AG04449 (cell line): ENCODE results near the gene FAM193B.

Source experiments
- CTCF ChIA-PET: fragments of 350-600 bp; formaldehyde crosslinking; extraction: SDS; loops from one replicate; lab custom pipeline; 2021; ENCODE audit warnings: antibody characterized with exemption; lab: Yijun Ruan, JAX
- POLR2A ChIA-PET: fragments of 400-600, 350-600 bp; formaldehyde crosslinking; extraction: SDS; loops from one replicate; lab custom pipeline; 2020; ENCODE audit warnings: antibody characterized with exemption, inconsistent platforms; lab: Yijun Ruan, JAX
- DNase-seq: peaks from one replicate; pipeline ENCODE4 v3.0.0-alpha.2; 2010; ENCODE audit warnings: low read depth, low spot score
- H3K4me3 ChIP-seq: 2 replicates; pipeline ENCODE4 v1.5.1; 2011; ENCODE audit warnings: low read depth, mild to moderate bottlenecking, control low read depth, low read length
- TF ChIP-seq, protein P1 (sequence below): IDR thresholded peaks from one replicate; pipeline ENCODE4 v1.5.1; 2011; ENCODE audit warnings: mild to moderate bottlenecking, moderate library complexity, low read length, control low read depth, inconsistent platforms; ENCODE audit not compliant: insufficient read depth; ENCODE audit errors: missing control alignments

Gene FAM193B

DNA sequence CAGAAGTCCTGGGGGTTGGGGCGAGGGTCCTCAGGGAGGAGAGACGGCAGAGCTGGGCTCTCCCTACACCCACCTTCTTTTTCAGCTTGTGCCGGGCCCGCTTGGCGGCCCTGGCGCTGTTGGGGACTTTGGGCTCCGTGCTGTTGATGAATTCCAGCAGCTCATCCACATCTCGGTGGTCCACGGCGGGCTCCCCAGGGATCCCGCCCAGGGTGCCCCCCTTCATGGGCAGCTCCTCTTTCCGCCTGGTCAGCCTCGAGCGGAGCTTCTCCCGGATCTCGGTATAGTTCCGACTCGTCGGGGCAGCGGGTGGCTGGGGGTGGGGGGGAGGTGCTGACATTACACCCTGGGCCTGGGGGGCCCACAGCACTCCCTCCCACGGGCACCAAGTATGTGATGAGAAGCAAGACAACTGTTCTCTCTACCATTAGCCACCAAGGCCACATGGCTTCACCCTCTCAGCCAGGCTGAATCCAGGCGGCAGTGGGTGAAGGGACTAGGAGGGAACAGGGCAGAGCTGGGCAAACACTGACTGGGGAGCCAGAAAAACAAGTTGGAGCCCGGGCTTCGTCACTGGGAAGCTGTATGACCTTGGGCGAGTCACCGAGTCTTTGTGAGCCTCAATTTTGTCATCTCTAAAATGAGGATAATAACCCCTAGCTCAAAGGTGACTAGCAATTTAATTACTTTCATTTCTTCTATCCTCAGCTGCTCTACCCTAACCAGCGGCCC is 23.0 kb downstream of the FAM193B start:
- ChIA-PET POLR2A (interaction anchor here (0.6 kb wide), 1 partner anchor 1805 kb away, joined by 3 read pairs; no protein-coding TSS in a partner anchor), CTCF (interaction anchor here (0.9 to 3.0 kb wide), 5 partner anchors 8 to 30 kb away, joined by 3 to 13 read pairs (median 3); no protein-coding TSS in a partner anchor)
- H3K4me3 ChIP-seq, result no peak overlapping the region
- DNase-seq, result no peak
- TF ChIP-seq, protein P1, sequence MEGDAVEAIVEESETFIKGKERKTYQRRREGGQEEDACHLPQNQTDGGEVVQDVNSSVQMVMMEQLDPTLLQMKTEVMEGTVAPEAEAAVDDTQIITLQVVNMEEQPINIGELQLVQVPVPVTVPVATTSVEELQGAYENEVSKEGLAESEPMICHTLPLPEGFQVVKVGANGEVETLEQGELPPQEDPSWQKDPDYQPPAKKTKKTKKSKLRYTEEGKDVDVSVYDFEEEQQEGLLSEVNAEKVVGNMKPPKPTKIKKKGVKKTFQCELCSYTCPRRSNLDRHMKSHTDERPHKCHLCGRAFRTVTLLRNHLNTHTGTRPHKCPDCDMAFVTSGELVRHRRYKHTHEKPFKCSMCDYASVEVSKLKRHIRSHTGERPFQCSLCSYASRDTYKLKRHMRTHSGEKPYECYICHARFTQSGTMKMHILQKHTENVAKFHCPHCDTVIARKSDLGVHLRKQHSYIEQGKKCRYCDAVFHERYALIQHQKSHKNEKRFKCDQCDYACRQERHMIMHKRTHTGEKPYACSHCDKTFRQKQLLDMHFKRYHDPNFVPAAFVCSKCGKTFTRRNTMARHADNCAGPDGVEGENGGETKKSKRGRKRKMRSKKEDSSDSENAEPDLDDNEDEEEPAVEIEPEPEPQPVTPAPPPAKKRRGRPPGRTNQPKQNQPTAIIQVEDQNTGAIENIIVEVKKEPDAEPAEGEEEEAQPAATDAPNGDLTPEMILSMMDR, result no peak

DNA sequence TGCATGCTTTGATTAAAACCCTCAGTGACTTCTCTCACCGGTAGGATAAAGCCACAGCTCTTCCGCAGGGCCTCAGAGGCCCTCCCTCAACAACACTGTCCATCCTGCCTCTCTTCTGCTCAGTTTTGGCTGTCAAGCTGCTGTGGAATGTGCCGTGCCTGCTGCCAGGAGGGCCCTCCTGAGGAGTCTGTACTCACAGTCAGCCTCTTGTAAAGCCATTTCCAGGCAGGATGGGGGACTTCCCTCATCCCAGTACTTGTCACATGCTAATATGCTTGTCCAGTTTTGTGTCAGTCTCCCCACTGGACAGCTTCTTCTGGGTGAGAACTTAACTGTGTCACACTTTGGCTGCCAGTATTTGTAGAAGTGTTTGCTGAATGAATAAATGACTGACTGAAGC is 23.7 kb downstream of the FAM193B start:
- TF ChIP-seq, protein P1, result no peak
- no peak for DNase-seq
- H3K4me3 ChIP-seq, result no peak overlapping the region
- ChIA-PET POLR2A (no interaction called here), CTCF (interaction anchor here (0.7 to 3.0 kb wide), 4 partner anchors 8 to 29 kb away, joined by 3 to 13 read pairs (median 4); no protein-coding TSS in a partner anchor)

- CTCF ChIA-PET, result interaction anchor here (0.7 to 3.0 kb wide), 4 partner anchors 9 to 28 kb away, joined by 3 to 13 read pairs (median 4); no protein-coding TSS in a partner anchor
These were observed 24.8 kb downstream of the FAM193B start for GRCh38 chr5:177529247-177530203.

DNA sequence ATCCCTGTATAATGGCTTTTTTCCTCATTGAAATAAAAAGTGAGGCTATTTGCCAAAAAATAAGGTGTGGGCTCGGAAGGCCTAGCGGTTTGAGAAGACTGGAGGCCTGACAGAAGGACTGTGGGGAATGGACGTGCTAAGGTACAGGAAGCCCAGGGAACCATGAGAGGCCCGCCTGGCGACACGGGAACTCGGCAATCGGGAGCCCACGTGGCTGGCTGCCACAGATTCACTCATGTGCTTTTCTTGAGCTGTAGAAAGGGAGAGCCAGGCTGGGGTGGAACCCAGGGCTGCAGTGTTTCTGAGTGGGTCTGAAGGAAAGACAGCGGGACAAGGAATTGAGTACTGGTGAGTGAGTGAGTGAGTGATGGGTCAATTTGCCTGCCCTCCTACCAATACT is 25.7 kb downstream of the FAM193B start:
- CTCF ChIA-PET, result interaction anchor here (0.9 to 2.1 kb wide), 3 partner anchors 8 to 10 kb away, joined by 3 to 7 read pairs (median 3); no protein-coding TSS in a partner anchor
- no peak for DNase-seq
- TF ChIP-seq, protein P1, result no peak
- POLR2A ChIA-PET, result no interaction called here
- no peak overlapping the region for H3K4me3 ChIP-seq

More at GRCh38 chr5:177529247-177530203, 24.8 kb downstream of the FAM193B start:
- POLR2A ChIA-PET, result no interaction called here
- DNase-seq, result no peak
- TF ChIP-seq, protein P1, result no peak
- H3K4me3 ChIP-seq, result no peak overlapping the region

DNA sequence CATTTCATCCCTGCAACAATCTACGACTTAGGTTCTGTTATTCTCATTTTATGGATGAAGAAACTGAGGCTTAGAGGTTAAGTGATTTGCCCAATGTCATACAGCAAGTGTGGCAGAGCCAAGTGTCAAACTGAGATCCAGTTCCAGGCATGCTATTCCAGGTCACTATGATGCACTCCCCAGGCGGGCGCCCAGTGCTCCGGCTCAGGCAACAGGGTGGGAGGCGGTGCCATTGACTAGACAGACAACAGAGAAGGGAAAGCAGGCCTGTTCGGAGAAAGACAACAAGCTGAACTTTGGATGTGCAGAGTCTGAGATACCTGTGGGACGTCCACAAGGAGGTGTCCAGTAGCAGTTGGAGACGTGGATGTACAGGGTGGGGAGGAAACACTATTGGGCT is 26.8 kb downstream of the FAM193B start:
- no peak overlapping the region for H3K4me3 ChIP-seq
- no peak for DNase-seq
- ChIA-PET POLR2A (no interaction called here), CTCF (interaction anchor here (1.0 to 2.1 kb wide), 3 partner anchors 11 to 27 kb away, joined by 3 to 7 read pairs (median 4); no protein-coding TSS in a partner anchor)
- TF ChIP-seq, protein P1, result no peak
